SJSA1 (cell line): ENCODE results near the gene CACNA1F. TPM values are rescaled to one million over a fixed set of nuclear protein-coding genes. Genes with fewer than 3 reads are reported as not detected.
"Not testable (repeated sequence)": the region's sequence is repeated elsewhere in the genome, so short reads cannot be mapped to it uniquely, and the experiment has no call there.

Source experiments
- DNase-seq, 2 experiments: peaks; one replicate each; pipeline ENCODE4 v3.0.0-alpha.2; 2015 to 2020; ENCODE audit warnings: low spot score in 2 of 2, low read depth in 1 of 2
- H3K27ac ChIP-seq: fragments of 250-450 bp; sonication (Bioruptor Pico); 2 replicates; pipeline ENCODE4 v1.5.1; 2020; ENCODE audit warnings: mild to moderate bottlenecking, moderate library complexity
- H3K27me3 ChIP-seq: fragments of 250-450 bp; sonication (Bioruptor Pico); replicated peaks from 2 replicates; pipeline ENCODE4 v1.5.1; 2020; ENCODE audit warnings: mild to moderate bottlenecking, moderate library complexity
- H3K36me3 ChIP-seq: fragments of 250-450 bp; sonication (Bioruptor Pico); 2 replicates; pipeline ENCODE4 v1.5.1; 2020; ENCODE audit warnings: mild to moderate bottlenecking
- H3K4me1 ChIP-seq: fragments of 250-450 bp; sonication (Bioruptor Pico); replicated peaks from 2 replicates; pipeline ENCODE4 v1.6.1; 2021; ENCODE audit warnings: mild to moderate bottlenecking
- H3K4me3 ChIP-seq: fragments of 250-450 bp; sonication (Bioruptor Pico); 2 replicates; pipeline ENCODE4 v1.5.1; 2020; ENCODE audit warnings: mild to moderate bottlenecking
- H3K9me3 ChIP-seq: fragments of 250-450 bp; sonication (Bioruptor Pico); replicated peaks from 2 replicates; pipeline ENCODE4 v1.5.1; 2020; ENCODE audit warnings: mild to moderate bottlenecking
- total RNA-seq: library from RNA; depleted of rRNA; stranded (reverse); fragments of >200 nt; shearing (Covaris generic); gene quantifications from 2 replicates; pipeline ENCODE4 v1.2.3, GENCODE V29; 2014

Gene CACNA1F
- total RNA-seq, 1 experiment from 2014 or later, result not detected

DNA sequence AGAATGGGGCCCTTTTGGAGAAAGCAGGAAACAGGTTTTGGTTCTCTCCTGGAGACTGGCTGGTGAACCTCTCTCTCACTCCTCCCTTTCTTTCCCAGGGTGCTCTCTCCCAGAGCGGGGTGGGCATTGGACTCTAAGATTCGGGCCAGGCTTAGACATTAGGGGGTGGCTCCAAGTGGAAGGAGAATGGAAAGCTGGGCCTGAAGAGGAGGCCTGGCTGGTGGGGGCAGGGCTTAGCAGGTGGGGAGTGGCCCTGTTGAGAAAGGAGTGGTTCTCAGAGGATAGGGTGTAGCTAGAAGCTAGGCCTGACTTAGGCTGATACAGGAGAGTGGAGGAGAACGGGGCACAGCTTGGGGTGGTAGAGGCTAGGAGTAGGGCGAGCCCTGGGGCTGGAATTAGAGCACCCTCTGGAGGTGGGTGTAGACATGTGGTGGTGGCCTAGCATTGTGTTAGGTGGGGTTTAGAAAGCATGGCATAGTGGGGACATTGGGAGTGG, 55.8 kb downstream of the CACNA1F start:
- Histone ChIP-seq H3K27me3 (no peaks in the 10 kb centered on the region), H3K9me3 (no peaks in the 10 kb centered on the region), H3K4me1 (no peaks in the 10 kb centered on the region), H3K27ac (no peak overlapping the region), H3K36me3 (peaks cover 46% of the 10 kb centered on the region), H3K4me3 (no peak overlapping the region)
- no peak for DNase-seq

- Histone ChIP-seq H3K27ac (no peak overlapping the region), H3K9me3 (no peaks in the 10 kb centered on the region), H3K36me3 (peaks cover 51% of the 10 kb centered on the region), H3K4me1 (no peaks in the 10 kb centered on the region), H3K4me3 (no peak overlapping the region), H3K27me3 (no peaks in the 10 kb centered on the region)
- DNase-seq, result no peak
These were observed 56.5 kb downstream of the CACNA1F start for GRCh38 chrX:49176421-49177326.

- no peaks in the 10 kb centered on the region for H3K9me3 ChIP-seq
- H3K4me3 ChIP-seq, result no peak overlapping the region
- no peaks in the 10 kb centered on the region for H3K4me1 ChIP-seq
- H3K36me3 ChIP-seq, result peaks cover 51% of the 10 kb centered on the region
- H3K27ac ChIP-seq, result no peak overlapping the region
- no peaks in the 10 kb centered on the region for H3K27me3 ChIP-seq
- DNase-seq, result no peak
These were observed 57.5 kb downstream of the CACNA1F start for GRCh38 chrX:49175435-49176274.

DNA sequence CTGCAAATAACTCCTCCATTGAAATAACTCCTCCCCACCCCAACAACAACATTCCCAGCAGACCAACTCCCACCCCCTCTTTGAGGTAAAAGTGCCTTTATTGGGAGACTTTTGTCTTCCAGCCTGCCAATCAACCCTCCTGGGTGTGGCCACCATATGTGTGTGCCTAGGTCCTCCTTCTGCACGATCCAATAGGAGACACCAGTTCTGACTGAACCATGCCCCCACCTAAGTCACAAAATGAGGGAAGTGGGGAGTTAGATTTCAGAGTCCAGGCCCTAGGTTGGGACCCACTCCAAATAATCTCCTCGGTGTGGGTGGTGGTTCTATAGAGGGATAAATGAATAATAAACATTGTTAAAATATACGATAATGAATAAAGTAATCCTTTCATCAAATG, 58.4 kb downstream of the CACNA1F start:
- no peak overlapping the region for H3K4me3 ChIP-seq
- H3K27ac ChIP-seq, result no peak overlapping the region
- H3K4me1 ChIP-seq, result no peaks in the 10 kb centered on the region
- peaks cover 51% of the 10 kb centered on the region for H3K36me3 ChIP-seq
- H3K27me3 ChIP-seq, result no peaks in the 10 kb centered on the region
- DNase-seq, result no peak
- no peaks in the 10 kb centered on the region for H3K9me3 ChIP-seq

- H3K27ac ChIP-seq, H3K4me1 ChIP-seq, H3K4me3 ChIP-seq, DNase-seq, H3K27me3 ChIP-seq, H3K9me3 ChIP-seq: not testable (repeated sequence)
- H3K36me3 ChIP-seq, result peaks cover 51% of the 10 kb centered on the region
These were observed 59.6 kb downstream of the CACNA1F start for GRCh38 chrX:49173544-49173943.

DNA sequence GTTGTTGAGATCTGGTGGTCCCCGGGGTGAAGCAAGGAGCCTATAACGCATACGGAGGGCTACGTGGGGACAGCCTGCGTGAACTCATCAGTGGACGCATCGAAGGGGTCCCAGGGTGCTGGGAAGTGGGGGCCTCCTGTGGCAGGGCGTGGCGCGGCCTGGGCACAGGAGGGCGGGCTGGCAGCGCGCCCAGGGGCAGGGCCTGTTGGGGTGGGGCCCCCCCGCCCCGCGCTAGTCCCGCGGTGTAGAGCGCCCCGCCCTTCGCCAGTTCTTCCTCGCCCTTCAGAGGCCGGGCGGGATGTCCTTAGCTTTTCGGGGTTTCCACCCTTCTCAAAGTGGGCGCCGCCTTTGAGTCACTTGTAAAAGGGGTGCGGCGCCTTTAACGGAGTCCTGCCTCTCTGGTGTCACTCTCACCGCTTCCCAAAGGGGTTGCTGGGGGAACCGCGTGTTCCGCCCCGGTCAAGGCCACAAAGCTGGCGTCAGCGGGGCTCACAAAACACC, 60.8 kb downstream of the CACNA1F start:
- no peaks in the 10 kb centered on the region for H3K9me3 ChIP-seq
- peak overlapping the region; percentile 69 for H3K4me3 ChIP-seq
- no peaks in the 10 kb centered on the region for H3K27me3 ChIP-seq
- DNase-seq, result peak; percentile 57 to 59
- H3K27ac ChIP-seq, result peak overlapping the region; percentile 78
- peaks cover 7% of the 10 kb centered on the region for H3K4me1 ChIP-seq
- H3K36me3 ChIP-seq, result peaks cover 47% of the 10 kb centered on the region

GRCh38 chrX:49171752-49172279, 61.3 kb downstream of the CACNA1F start, which contains the start of gene PLP2:
PLP2 (plus strand) TSS chrX:49171898; CDS start chrX:49172001, 103 bp downstream.
- peak; percentile 52 to 66 for DNase-seq
- peak within 1 kb of the TSS; percentile 78 for H3K27ac ChIP-seq
- peaks cover 43% of the 10 kb centered on the region for H3K36me3 ChIP-seq
- no peaks in the 10 kb centered on the region for H3K9me3 ChIP-seq
- peaks cover 12% of the 10 kb centered on the region for H3K4me1 ChIP-seq
- no peaks in the 10 kb centered on the region for H3K27me3 ChIP-seq
- peak within 1 kb of the TSS; percentile 69 for H3K4me3 ChIP-seq

DNA sequence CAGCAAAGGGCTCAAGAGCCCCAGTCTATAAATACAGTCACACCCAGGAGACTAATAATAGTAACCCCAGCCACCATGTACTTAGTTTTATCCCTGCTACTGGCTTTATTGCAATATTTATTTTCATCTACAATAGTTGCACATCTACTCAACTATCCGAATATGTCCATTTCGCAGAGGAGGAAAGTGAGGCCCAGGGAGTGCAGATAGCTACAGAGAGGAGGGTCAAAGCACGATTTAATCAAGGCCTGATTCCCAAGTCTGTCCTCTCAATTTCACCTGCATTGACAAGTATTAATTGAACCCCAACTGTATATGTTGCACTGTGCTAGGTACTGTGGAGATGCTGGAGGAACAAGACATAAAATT, 65.4 kb downstream of the CACNA1F start:
- peak overlapping the region; percentile 92 for H3K27ac ChIP-seq
- peak overlapping the region; percentile 26 for H3K4me3 ChIP-seq
- H3K27me3 ChIP-seq, result no peaks in the 10 kb centered on the region
- H3K4me1 ChIP-seq, result peaks cover 27% of the 10 kb centered on the region
- peaks cover 8% of the 10 kb centered on the region; the same call in 1 of the 2 replicates for H3K36me3 ChIP-seq
- H3K9me3 ChIP-seq, result no peaks in the 10 kb centered on the region
- no peak for DNase-seq

DNA sequence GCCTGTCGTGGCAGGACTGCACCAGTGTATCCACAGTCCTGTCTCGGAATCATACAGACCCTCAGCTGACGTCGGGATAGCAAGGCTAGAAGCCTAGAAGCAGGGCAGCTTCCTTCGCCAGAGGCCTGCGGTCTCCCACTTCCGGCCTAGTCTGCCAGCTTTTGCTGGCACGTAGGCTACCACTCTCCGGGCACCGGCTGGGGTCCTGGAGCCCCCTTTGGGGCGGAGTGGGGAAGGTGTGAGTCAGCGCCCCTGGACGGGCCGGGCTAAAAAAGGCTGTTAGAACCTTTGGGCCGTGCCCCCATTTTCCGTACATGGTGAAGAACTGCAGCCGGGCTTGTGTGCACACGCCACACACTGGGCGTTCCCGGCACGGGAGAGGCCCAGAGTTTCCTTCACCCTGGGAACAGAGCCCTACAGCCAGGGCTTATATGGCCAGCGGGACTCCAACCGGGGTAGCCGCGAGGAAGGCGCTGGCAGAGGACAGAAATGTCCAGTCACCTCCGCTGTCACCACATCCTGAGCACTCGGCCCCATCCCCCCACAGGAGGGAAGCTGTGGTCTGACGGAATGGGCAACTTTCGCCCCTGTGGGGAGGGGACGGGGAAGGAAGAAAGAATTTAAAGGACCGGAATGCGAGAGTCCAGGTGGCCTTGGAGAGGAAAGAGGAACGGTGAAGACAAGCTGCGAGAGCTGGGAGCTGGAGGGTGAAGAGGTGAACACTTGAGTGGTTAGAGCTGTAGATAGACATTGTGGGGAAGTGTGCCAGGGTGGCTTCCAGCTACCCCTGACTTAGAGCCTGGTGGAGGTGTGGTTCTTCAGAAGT, 66.0 kb downstream of the CACNA1F start:
- peak overlapping the region; percentile 26 for H3K4me3 ChIP-seq
- H3K9me3 ChIP-seq, result no peaks in the 10 kb centered on the region
- peak overlapping the region; percentile 92 for H3K27ac ChIP-seq
- 0 out of 2 replicates have a peak, but pooled peaks cover 3% of the 10 kb centered on the region for H3K36me3 ChIP-seq
- DNase-seq, result peak; percentile 67 to 78
- no peaks in the 10 kb centered on the region for H3K27me3 ChIP-seq
- H3K4me1 ChIP-seq, result peaks cover 27% of the 10 kb centered on the region

- peaks cover 27% of the 10 kb centered on the region for H3K4me1 ChIP-seq
- peak overlapping the region; percentile 26 for H3K4me3 ChIP-seq
- H3K27ac ChIP-seq, result peak overlapping the region; percentile 92
- DNase-seq, result peak; percentile 48 to 57
- H3K27me3 ChIP-seq, result no peaks in the 10 kb centered on the region
- H3K9me3 ChIP-seq, result no peaks in the 10 kb centered on the region
- H3K36me3 ChIP-seq, result no peaks in the 10 kb centered on the region
These were observed 66.9 kb downstream of the CACNA1F start for GRCh38 chrX:49165901-49166881.

- Histone ChIP-seq H3K36me3 (no peaks in the 10 kb centered on the region), H3K4me1 (peaks cover 27% of the 10 kb centered on the region), H3K27me3 (no peaks in the 10 kb centered on the region), H3K27ac (no peak overlapping the region), H3K4me3 (no peak overlapping the region), H3K9me3 (no peaks in the 10 kb centered on the region)
- DNase-seq, result no peak
These were observed 68.4 kb downstream of the CACNA1F start for GRCh38 chrX:49164589-49165360.
